Thoracic aorta (tissue), 2 donors: ENCODE results near the gene PPARG. TPM values are rescaled to one million over a fixed set of nuclear protein-coding genes. Genes with fewer than 3 reads are reported as not detected.
"Not testable (repeated sequence)": the region's sequence is repeated elsewhere in the genome, so short reads cannot be mapped to it uniquely, and the experiment has no call there.

Experiments
- ATAC-seq: fragments of 150-250 bp; one replicate; pipeline ENCODE4 v1.8.0; 2017; ENCODE audit warnings: low read depth; ENCODE audit not compliant: insufficient number of reproducible peaks, low FRiP score
- DNase-seq: peaks from one replicate; pipeline ENCODE4 v3.0.0-alpha.2; 2020; ENCODE audit warnings: low spot score
- H3K27ac ChIP-seq, 2 donors: fragments of 200-600 bp; sonication (generic); 1 replicate in 1 of 2; 2 replicates in 1 of 2; pipeline ENCODE4 v1.5.1; 2016; ENCODE audit warnings: mild to moderate bottlenecking in 2 of 2, moderate library complexity in 2 of 2
- H3K27me3 ChIP-seq: fragments of 200-600 bp; sonication (generic); replicated peaks from 2 replicates; pipeline ENCODE4 v1.6.0; 2016; ENCODE audit warnings: mild to moderate bottlenecking; ENCODE audit not compliant: insufficient read depth
- H3K36me3 ChIP-seq: fragments of 200-600 bp; sonication (generic); one replicate; pipeline ENCODE4 v1.5.1; 2016
- H3K4me1 ChIP-seq, 2 donors: fragments of 200-600 bp; sonication (generic); 1 replicate in 1 of 2; 2 replicates in 1 of 2; pipeline versions ENCODE4 v1.5.1 to v1.6.0; 2016; ENCODE audit warnings: low read depth in 2 of 2, mild to moderate bottlenecking in 1 of 2; ENCODE audit not compliant: control insufficient read depth in 1 of 2
- H3K4me3 ChIP-seq: fragments of 200-600 bp; sonication (generic); 2 replicates; pipeline ENCODE4 v1.5.1; 2016; ENCODE audit warnings: mild to moderate bottlenecking
- H3K9me3 ChIP-seq: fragments of 200-600 bp; sonication (generic); 2 replicates; pipeline ENCODE4 v1.5.1; 2016
- total RNA-seq, 2 donors: library from RNA; depleted of rRNA; stranded (reverse); fragments of >200 nt; gene quantifications; one replicate each; pipeline versions ENCODE4 v1.1.0 to v1.2.3, GENCODE V29; 2016
- TF ChIP-seq, protein P1 (sequence below): fragments of 200-600 bp; sonication (generic); IDR thresholded peaks from one replicate; pipeline ENCODE4 v1.5.1; 2019; ENCODE audit warnings: antibody characterized with exemption

PPARG gene
- total RNA-seq, 2 donors from 2014 or later: 8.5 to 13.1 TPM

DNA sequence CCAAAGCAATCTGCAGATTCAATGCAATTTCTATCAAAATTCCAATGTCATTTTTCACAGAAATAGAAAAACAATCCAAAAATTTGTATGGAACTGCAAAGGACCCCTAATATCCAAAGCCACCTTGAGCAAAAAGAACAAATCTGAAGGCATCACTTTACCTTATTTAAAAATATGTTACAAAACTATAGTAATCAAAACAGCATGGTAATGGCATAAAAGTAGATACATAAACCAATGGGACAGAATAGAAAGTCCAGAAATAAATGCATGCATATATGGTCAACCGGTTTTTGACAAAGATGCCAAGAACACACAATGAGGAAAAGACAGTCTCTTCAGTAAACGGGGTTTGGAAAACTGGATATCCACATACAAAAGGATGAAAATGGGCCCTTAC lies 39.4 kb upstream of the PPARG start:
- Histone ChIP-seq H3K4me3 (no peak overlapping the region), H3K36me3 (no peaks in the 10 kb centered on the region), H3K27ac (no peak overlapping the region), H3K4me1 (no peaks in the 10 kb centered on the region), H3K9me3 (no peaks in the 10 kb centered on the region), H3K27me3 (no peaks in the 10 kb centered on the region)
- no peak for ATAC-seq
- DNase-seq: no peak
- TF ChIP-seq, protein P1, sequence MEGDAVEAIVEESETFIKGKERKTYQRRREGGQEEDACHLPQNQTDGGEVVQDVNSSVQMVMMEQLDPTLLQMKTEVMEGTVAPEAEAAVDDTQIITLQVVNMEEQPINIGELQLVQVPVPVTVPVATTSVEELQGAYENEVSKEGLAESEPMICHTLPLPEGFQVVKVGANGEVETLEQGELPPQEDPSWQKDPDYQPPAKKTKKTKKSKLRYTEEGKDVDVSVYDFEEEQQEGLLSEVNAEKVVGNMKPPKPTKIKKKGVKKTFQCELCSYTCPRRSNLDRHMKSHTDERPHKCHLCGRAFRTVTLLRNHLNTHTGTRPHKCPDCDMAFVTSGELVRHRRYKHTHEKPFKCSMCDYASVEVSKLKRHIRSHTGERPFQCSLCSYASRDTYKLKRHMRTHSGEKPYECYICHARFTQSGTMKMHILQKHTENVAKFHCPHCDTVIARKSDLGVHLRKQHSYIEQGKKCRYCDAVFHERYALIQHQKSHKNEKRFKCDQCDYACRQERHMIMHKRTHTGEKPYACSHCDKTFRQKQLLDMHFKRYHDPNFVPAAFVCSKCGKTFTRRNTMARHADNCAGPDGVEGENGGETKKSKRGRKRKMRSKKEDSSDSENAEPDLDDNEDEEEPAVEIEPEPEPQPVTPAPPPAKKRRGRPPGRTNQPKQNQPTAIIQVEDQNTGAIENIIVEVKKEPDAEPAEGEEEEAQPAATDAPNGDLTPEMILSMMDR: no peak

DNA sequence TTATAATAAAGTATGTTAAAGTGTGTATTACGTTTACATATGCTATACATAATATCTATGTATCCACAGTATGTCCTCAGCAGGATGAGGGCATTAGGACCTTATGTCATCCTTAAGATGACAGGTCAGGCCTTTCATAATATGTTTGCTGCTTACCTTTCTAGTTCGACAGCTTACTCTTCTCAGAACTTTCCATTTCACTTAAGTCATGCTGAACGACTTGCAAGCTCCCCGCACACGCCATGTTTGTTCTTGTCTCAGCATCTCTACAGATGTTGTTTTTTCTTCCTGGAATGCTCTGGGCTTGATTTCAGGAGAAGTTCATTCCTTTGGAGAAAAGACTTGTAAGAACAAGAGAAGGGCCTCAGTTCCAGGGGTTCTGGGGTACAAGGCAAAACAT lies 36.0 kb upstream of the PPARG start:
- TF ChIP-seq, protein P1: no peak
- H3K9me3 ChIP-seq: no peaks in the 10 kb centered on the region
- no peak for DNase-seq
- H3K36me3 ChIP-seq: no peaks in the 10 kb centered on the region
- no peaks in the 10 kb centered on the region for H3K27me3 ChIP-seq
- H3K27ac ChIP-seq: no peak overlapping the region
- no peak overlapping the region for H3K4me3 ChIP-seq
- no peaks in the 10 kb centered on the region for H3K4me1 ChIP-seq
- no peak for ATAC-seq

DNA sequence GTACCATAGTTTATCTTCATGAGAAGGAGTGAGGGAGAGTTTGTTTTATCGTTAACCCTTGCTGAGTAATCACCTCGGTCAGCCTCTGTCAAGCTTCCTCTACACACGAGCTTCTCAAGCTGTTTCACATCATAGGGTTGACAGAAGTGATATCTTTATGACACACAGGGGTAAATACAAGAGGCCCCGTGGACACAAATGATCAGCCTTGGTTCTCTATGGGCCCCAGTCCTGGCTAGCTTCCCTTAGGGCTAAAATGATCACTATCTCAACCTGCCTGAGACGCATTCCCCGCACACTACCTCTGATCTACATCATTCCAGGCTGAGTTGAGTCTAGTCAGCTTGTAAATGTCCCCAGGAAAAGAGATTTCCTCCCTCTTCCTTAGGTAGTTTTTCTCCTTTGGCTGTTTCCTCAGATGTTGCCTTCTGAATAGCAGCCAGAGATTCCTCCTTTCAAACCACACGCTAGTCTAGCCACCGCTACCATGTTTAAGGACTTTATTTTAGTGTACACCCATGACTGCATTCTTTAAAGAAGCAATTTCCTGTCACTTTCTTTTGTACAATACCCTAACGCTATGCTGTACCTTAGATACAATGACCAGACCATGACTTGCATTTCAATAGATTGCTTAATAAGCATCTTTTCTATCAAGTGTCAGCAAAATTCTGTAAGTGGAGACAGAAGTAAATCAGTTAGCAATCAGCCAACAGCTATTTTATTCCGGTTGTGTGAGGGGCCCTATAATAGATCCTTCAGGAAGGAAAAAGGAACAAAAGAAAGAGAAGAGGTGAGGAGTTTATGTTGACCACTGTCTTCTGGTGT lies 35.1 kb upstream of the PPARG start:
- no peak overlapping the region for H3K27ac ChIP-seq
- no peaks in the 10 kb centered on the region for H3K27me3 ChIP-seq
- H3K9me3 ChIP-seq: no peaks in the 10 kb centered on the region
- H3K4me3 ChIP-seq: no peak overlapping the region
- no peak for DNase-seq
- no peaks in the 10 kb centered on the region for H3K36me3 ChIP-seq
- TF ChIP-seq, protein P1: no peak
- no peaks in the 10 kb centered on the region for H3K4me1 ChIP-seq
- no peak for ATAC-seq

DNA sequence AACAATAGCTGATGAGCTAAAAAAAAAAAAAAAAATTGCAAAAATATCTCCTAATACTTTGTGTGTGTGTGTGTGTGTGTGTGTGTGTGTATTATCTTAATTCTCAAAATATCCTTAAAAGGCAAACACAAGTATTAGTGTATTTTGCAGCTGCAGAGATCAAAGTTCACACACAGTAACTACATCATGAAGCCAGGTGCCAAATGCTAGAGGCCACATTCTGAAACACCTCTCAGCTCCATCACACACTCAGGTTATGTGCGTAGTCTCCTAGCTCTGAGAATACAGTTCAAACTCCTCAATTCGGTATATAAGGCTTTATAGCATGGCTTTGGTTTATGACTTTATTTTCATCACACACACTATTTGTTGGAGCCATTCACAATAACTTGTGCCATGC lies 33.5 kb upstream of the PPARG start:
- no peaks in the 10 kb centered on the region for H3K9me3 ChIP-seq
- H3K36me3 ChIP-seq: no peaks in the 10 kb centered on the region
- TF ChIP-seq, protein P1: no peak
- no peak overlapping the region for H3K4me3 ChIP-seq
- no peaks in the 10 kb centered on the region for H3K4me1 ChIP-seq
- H3K27me3 ChIP-seq: no peaks in the 10 kb centered on the region
- no peak overlapping the region for H3K27ac ChIP-seq
- ATAC-seq (no peak), DNase-seq (no peak)

DNA sequence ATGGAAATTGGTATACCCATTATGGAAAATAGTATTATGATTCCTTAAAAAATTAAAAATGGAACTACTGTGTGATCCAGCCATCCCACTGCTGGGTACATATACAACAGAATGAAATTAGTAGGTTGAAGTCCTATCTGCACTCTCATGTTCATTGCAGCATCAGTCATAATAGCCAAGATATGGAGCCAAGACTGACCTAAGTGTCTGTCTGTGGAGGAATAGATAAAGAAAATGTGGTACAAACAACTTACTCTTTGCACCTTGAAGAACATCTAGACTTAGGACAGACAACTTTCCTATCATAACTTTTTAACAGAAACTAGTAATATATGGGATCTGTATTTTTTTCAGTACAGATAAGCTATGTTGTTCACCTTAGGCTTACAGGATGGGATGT lies 30.0 kb upstream of the PPARG start:
- no peak for ATAC-seq
- H3K4me3 ChIP-seq: no peak overlapping the region
- H3K36me3 ChIP-seq: no peaks in the 10 kb centered on the region
- H3K4me1 ChIP-seq: no peaks in the 10 kb centered on the region
- no peak for DNase-seq
- H3K9me3 ChIP-seq: no peaks in the 10 kb centered on the region
- no peaks in the 10 kb centered on the region for H3K27me3 ChIP-seq
- TF ChIP-seq, protein P1: no peak
- H3K27ac ChIP-seq: no peak overlapping the region

DNA sequence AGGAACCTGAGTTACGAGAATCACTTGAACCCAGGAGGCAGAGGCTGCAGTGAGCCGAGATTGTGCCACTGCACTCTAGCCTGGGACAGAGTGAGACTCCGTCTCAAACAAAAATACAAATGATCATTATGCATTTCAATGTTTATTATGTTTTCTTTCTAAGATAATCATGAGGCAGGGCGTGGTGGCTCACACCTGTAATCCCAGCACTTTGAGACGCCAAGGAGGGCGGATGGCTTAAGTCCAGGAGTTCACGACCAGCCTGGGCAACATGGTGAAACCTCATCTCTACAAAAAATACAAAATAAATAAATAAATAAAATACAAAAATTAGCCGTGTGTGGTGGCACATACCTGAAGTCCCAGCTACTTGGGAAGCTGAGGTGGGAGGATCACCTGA lies 26.7 kb upstream of the PPARG start:
- H3K4me1 ChIP-seq: not testable (repeated sequence)

More for the DNA sequence above, 26.7 kb upstream of the PPARG start:
- ATAC-seq, H3K27me3 ChIP-seq, DNase-seq, H3K36me3 ChIP-seq, H3K4me3 ChIP-seq, H3K9me3 ChIP-seq, H3K27ac ChIP-seq: not testable (repeated sequence)
